IgD-negative memory B cell (primary cell): Measurements from ENCODE around the gene RHBG. TPM values are rescaled to one million over a fixed set of nuclear protein-coding genes. Genes with fewer than 3 reads are reported as not detected.
A peak's percentile ranks its signal among the peaks of the same experiment; 100 is the strongest.

Source experiments
- H3K27ac Mint-ChIP-seq, 3 donors: one replicate each; pipeline ENCODE4 v1.8.0; 2020 to 2022; ENCODE audit warnings: mild to moderate bottlenecking in 3 of 3, mixed read lengths in 3 of 3, moderate library complexity in 1 of 3
- H3K27me3 Mint-ChIP-seq: one replicate; pipeline ENCODE4 v1.8.0; 2021; ENCODE audit warnings: mixed read lengths
- H3K36me3 Mint-ChIP-seq: one replicate; pipeline ENCODE4 v1.8.0; 2020; ENCODE audit warnings: mild to moderate bottlenecking, mixed read lengths
- H3K4me1 Mint-ChIP-seq, 3 donors: one replicate each; pipeline ENCODE4 v1.8.0; 2020 to 2022; ENCODE audit warnings: mixed read lengths in 3 of 3, mild to moderate bottlenecking in 1 of 3
- H3K4me3 Mint-ChIP-seq, 4 donors: one replicate each; pipeline ENCODE4 v1.8.0; 2020 to 2022; ENCODE audit warnings: mild to moderate bottlenecking in 4 of 4, mixed read lengths in 4 of 4, moderate library complexity in 3 of 4
- H3K9me3 Mint-ChIP-seq, 3 donors: one replicate each; pipeline ENCODE4 v1.8.0; 2020 to 2021; ENCODE audit warnings: mixed read lengths in 3 of 3, mild to moderate bottlenecking in 1 of 3
- polyA plus RNA-seq: library from polyadenylated mRNA; unstranded; fragments of 300-500 nt; fragmentation: Illumina TruSeq; gene quantifications from one replicate; pipeline ENCODE4 v1.2.3, GENCODE V29; 2021

RHBG gene
- polyA plus RNA-seq, 1 donor from 2014 or later: not detected

- H3K4me1 Mint-ChIP-seq: peaks cover 2 to 5% (median 4%) of the 10 kb centered on the region in 3 donors
- peaks cover 78% of the 10 kb centered on the region for H3K27me3 Mint-ChIP-seq
- no peaks in the 10 kb centered on the region for H3K9me3 Mint-ChIP-seq
- H3K4me3 Mint-ChIP-seq: no peak overlapping the region
- H3K27ac Mint-ChIP-seq: no peak overlapping the region
- H3K36me3 Mint-ChIP-seq: no peaks in the 10 kb centered on the region
These were observed 61.3 kb downstream of the RHBG start for GRCh38 chr1:156430303-156430702.

GRCh38 chr1:156430866-156431265 is 61.9 kb downstream of the RHBG start:
- Mint-ChIP-seq H3K9me3 (no peaks in the 10 kb centered on the region), H3K27ac (no peak overlapping the region), H3K4me3 (no peak overlapping the region), H3K27me3 (peaks cover 78% of the 10 kb centered on the region), H3K4me1 (peaks cover 5 to 8% (median 8%) of the 10 kb centered on the region in 3 donors), H3K36me3 (no peaks in the 10 kb centered on the region)

GRCh38 chr1:156431366-156431765 is 62.4 kb downstream of the RHBG start:
- H3K36me3 Mint-ChIP-seq: no peaks in the 10 kb centered on the region
- H3K9me3 Mint-ChIP-seq: no peaks in the 10 kb centered on the region
- peaks cover 5 to 9% (median 8%) of the 10 kb centered on the region in 3 donors for H3K4me1 Mint-ChIP-seq
- H3K27me3 Mint-ChIP-seq: peaks cover 75% of the 10 kb centered on the region
- no peak overlapping the region for H3K4me3 Mint-ChIP-seq
- no peak overlapping the region for H3K27ac Mint-ChIP-seq

- H3K27me3 Mint-ChIP-seq: peaks cover 79% of the 10 kb centered on the region
- H3K36me3 Mint-ChIP-seq: no peaks in the 10 kb centered on the region
- H3K4me3 Mint-ChIP-seq: no peak overlapping the region
- H3K4me1 Mint-ChIP-seq: peaks cover 7 to 10% (median 9%) of the 10 kb centered on the region in 3 donors
- no peaks in the 10 kb centered on the region for H3K9me3 Mint-ChIP-seq
- H3K27ac Mint-ChIP-seq: no peak overlapping the region
These were observed 63.0 kb downstream of the RHBG start for GRCh38 chr1:156431769-156432668.

GRCh38 chr1:156432669-156433018 is 63.6 kb downstream of the RHBG start:
- Mint-ChIP-seq H3K4me1 (peaks cover 9 to 13% (median 11%) of the 10 kb centered on the region in 3 donors), H3K27me3 (peaks cover 80% of the 10 kb centered on the region), H3K27ac (peak overlapping the region in 1 of 3 donors; percentile 39), H3K36me3 (no peaks in the 10 kb centered on the region), H3K9me3 (no peaks in the 10 kb centered on the region), H3K4me3 (no peak overlapping the region)

- Mint-ChIP-seq H3K4me3 (peak overlapping the region in 1 of 4 donors; percentile 1), H3K36me3 (no peaks in the 10 kb centered on the region), H3K27me3 (peaks cover 76% of the 10 kb centered on the region), H3K27ac (peak overlapping the region in 1 of 3 donors; percentile 5), H3K4me1 (peaks cover 9 to 16% (median 13%) of the 10 kb centered on the region in 3 donors), H3K9me3 (no peaks in the 10 kb centered on the region)
These were observed 64.0 kb downstream of the RHBG start for GRCh38 chr1:156433032-156433431.

GRCh38 chr1:156433602-156434001 is 64.6 kb downstream of the RHBG start:
- H3K4me3 Mint-ChIP-seq: peak overlapping the region in 1 of 4 donors; percentile 1
- peaks cover 0 to 2% (median 0%) of the 10 kb centered on the region in 3 donors for H3K9me3 Mint-ChIP-seq

More at GRCh38 chr1:156433602-156434001, 64.6 kb downstream of the RHBG start:
- Mint-ChIP-seq H3K4me1 (peaks cover 9 to 19% (median 14%) of the 10 kb centered on the region in 3 donors), H3K27me3 (peaks cover 76% of the 10 kb centered on the region), H3K27ac (peak overlapping the region; percentile 1 to 5 (median 2)), H3K36me3 (no peaks in the 10 kb centered on the region)

Other genes starting within 250 kb of the RHBG start
- gene SEMA4A, start 215.6 kb upstream of the RHBG start, polyA plus RNA-seq: 11.0 TPM
- 16.6 TPM for gene SLC25A44, start 175.1 kb upstream of the RHBG start, polyA plus RNA-seq
- 87.0 TPM for gene PMF1, start 156.2 kb upstream of the RHBG start, polyA plus RNA-seq
- gene BGLAP, start 127.0 kb upstream of the RHBG start, polyA plus RNA-seq: not detected
- 0.44 TPM for gene PAQR6, start 121.2 kb upstream of the RHBG start, polyA plus RNA-seq
- gene SMG5, start 86.4 kb upstream of the RHBG start, polyA plus RNA-seq: 27.2 TPM
- 9.3 TPM for gene TMEM79, start 84.9 kb upstream of the RHBG start, polyA plus RNA-seq
- gene GLMP, start 73.5 kb upstream of the RHBG start, polyA plus RNA-seq: 11.5 TPM
- gene VHLL, start 69.9 kb upstream of the RHBG start, polyA plus RNA-seq: not detected
- gene CCT3, start 30.9 kb upstream of the RHBG start, polyA plus RNA-seq: 172 TPM
- 2.5 TPM for gene TSACC, start 30.7 kb upstream of the RHBG start, polyA plus RNA-seq
- 16.2 TPM for gene MEF2D, start 131.6 kb downstream of the RHBG start, polyA plus RNA-seq
- gene IQGAP3, start 203.4 kb downstream of the RHBG start, polyA plus RNA-seq: not detected
- 0.38 TPM for gene TTC24, start 210.5 kb downstream of the RHBG start, polyA plus RNA-seq
- gene NAXE, start 222.6 kb downstream of the RHBG start, polyA plus RNA-seq: 121 TPM
- 45.5 TPM for gene GPATCH4, start 232.3 kb downstream of the RHBG start, polyA plus RNA-seq